Neural cell (in vitro differentiated cells): Measurements from ENCODE around the gene IWS1. TPM values are rescaled to one million over a fixed set of nuclear protein-coding genes. Genes with fewer than 3 reads are reported as not detected.
A peak's percentile ranks its signal among the peaks of the same experiment; 100 is the strongest.

Experiments
- H2AFZ ChIP-seq: fragments of 200-600, 300-800 bp; sonication (generic), shearing (Covaris generic); 2 replicates; pipeline ENCODE4 v1.6.0; 2014; ENCODE audit warnings: low read depth, mild to moderate bottlenecking, antibody characterized with exemption, low read length, moderate library complexity
- H3F3A ChIP-seq: fragments of 200-600 bp; shearing (Covaris generic); 2 replicates; pipeline ENCODE4 v1.6.1; 2016; ENCODE audit warnings: mild to moderate bottlenecking, moderate library complexity, mixed read lengths, antibody characterized with exemption, low read length; ENCODE audit not compliant: insufficient read depth, poor library complexity, severe bottlenecking
- H3K27ac ChIP-seq: fragments of 200-600, 300-800 bp; sonication (generic), shearing (Covaris generic); 2 replicates; pipeline ENCODE4 v1.5.1; 2014; ENCODE audit warnings: mild to moderate bottlenecking, low read length, moderate library complexity
- H3K27me3 ChIP-seq: fragments of 300-800, 200-600 bp; sonication (generic), shearing (Covaris generic); 2 replicates; pipeline ENCODE4 v1.6.0; 2014; ENCODE audit warnings: mild to moderate bottlenecking, low read depth, low read length, moderate library complexity; ENCODE audit not compliant: insufficient read depth
- H3K36me3 ChIP-seq: fragments of 300-800, 200-600 bp; sonication (generic), shearing (Covaris generic); 2 replicates; pipeline ENCODE4 v1.5.1; 2014; ENCODE audit warnings: mild to moderate bottlenecking, antibody characterized with exemption, low read length, moderate library complexity; ENCODE audit not compliant: insufficient read depth
- H3K4me2 ChIP-seq: fragments of 300-800, 200-600 bp; sonication (generic), shearing (Covaris generic); 2 replicates; pipeline ENCODE4 v1.6.0; 2014; ENCODE audit warnings: mild to moderate bottlenecking, low read length
- H3K4me3 ChIP-seq: fragments of 300-800, 200-600 bp; sonication (generic), shearing (Covaris generic); 2 replicates; pipeline ENCODE4 v1.5.1; 2014; ENCODE audit warnings: mild to moderate bottlenecking, low read length, moderate library complexity
- H3K79me2 ChIP-seq: fragments of 200-600 bp; shearing (Covaris generic); replicated peaks from 2 replicates; pipeline ENCODE4 v1.6.0; 2014; ENCODE audit warnings: mild to moderate bottlenecking, low read length, moderate library complexity; ENCODE audit not compliant: insufficient read depth
- H3K9ac ChIP-seq: fragments of 300-800, 200-600 bp; sonication (generic), shearing (Covaris generic); 2 replicates; pipeline ENCODE4 v1.6.1; 2016; ENCODE audit warnings: mild to moderate bottlenecking, low read length, mixed read lengths
- H3K9me2 ChIP-seq: fragments of 200-600 bp; shearing (Covaris generic); 2 replicates; pipeline ENCODE4 v1.6.1; 2016; ENCODE audit warnings: mild to moderate bottlenecking, low read length, mixed read lengths; ENCODE audit not compliant: insufficient read depth
- H3K9me3 ChIP-seq: fragments of 200-600, 300-800 bp; sonication (generic), shearing (Covaris generic); 2 replicates; pipeline ENCODE4 v1.6.1; 2016; ENCODE audit warnings: mild to moderate bottlenecking, mixed run types, low read length, moderate library complexity, mixed read lengths
- H4K20me1 ChIP-seq: fragments of 200-600 bp; shearing (Covaris generic); 2 replicates; pipeline ENCODE4 v1.6.1; 2016; ENCODE audit warnings: mild to moderate bottlenecking, mixed run types; ENCODE audit not compliant: insufficient read depth
- EP300 ChIP-seq: fragments of 450-650 bp; conservative IDR thresholded peaks from 2 replicates; pipeline ENCODE4 v1.6.1; 2014; ENCODE audit warnings: antibody characterized with exemption, mild to moderate bottlenecking, moderate library complexity; ENCODE audit not compliant: poor library complexity, severe bottlenecking
- EZH2 ChIP-seq: fragments of 200-600, 300-800 bp; shearing (Covaris generic), sonication (generic); IDR thresholded peaks from 2 replicates; pipeline ENCODE4 v1.6.1; 2014; ENCODE audit warnings: antibody characterized with exemption, low read length, borderline replicate concordance, mild to moderate bottlenecking; ENCODE audit not compliant: insufficient read depth, poor library complexity, severe bottlenecking
- MXI1 ChIP-seq: fragments of 450-650 bp; conservative IDR thresholded peaks from 2 replicates; pipeline ENCODE4 v1.6.1; 2014; ENCODE audit warnings: antibody characterized with exemption, mild to moderate bottlenecking; ENCODE audit not compliant: poor library complexity, severe bottlenecking
- POLR2AphosphoS5 ChIP-seq: IDR thresholded peaks from 2 replicates; pipeline ENCODE4 v1.6.1; 2012
- RAD21 ChIP-seq: fragments of 450-650 bp; conservative IDR thresholded peaks from 2 replicates; pipeline ENCODE4 v1.6.1; 2014; ENCODE audit warnings: antibody characterized with exemption, mild to moderate bottlenecking, moderate library complexity
- SMC3 ChIP-seq: fragments of 450-650 bp; conservative IDR thresholded peaks from 2 replicates; pipeline ENCODE4 v1.6.1; 2014; ENCODE audit warnings: antibody characterized with exemption, mild to moderate bottlenecking, moderate library complexity; ENCODE audit not compliant: poor library complexity
- TAF1 ChIP-seq: IDR thresholded peaks from 2 replicates; pipeline ENCODE4 v1.6.1; 2012; ENCODE audit warnings: low read depth
- polyA plus RNA-seq: library from polyadenylated mRNA; depleted of rRNA; stranded (reverse); fragments of >200 nt; gene quantifications from 2 replicates; pipeline ENCODE4 v1.2.3, GENCODE V29; 2014
- TF ChIP-seq, protein P1 (sequence below): IDR thresholded peaks from 2 replicates; pipeline ENCODE4 v1.6.1; 2012; ENCODE audit warnings: borderline replicate concordance
- TF ChIP-seq, protein P2 (sequence below): fragments of 450-650 bp; IDR thresholded peaks from 2 replicates; pipeline ENCODE4 v1.5.1; 2014; ENCODE audit warnings: antibody characterized with exemption, mild to moderate bottlenecking, moderate library complexity; ENCODE audit not compliant: poor library complexity, severe bottlenecking

The IWS1 gene
- polyA plus RNA-seq, 1 donor from 2014 or later, result 49.3 TPM

DNA sequence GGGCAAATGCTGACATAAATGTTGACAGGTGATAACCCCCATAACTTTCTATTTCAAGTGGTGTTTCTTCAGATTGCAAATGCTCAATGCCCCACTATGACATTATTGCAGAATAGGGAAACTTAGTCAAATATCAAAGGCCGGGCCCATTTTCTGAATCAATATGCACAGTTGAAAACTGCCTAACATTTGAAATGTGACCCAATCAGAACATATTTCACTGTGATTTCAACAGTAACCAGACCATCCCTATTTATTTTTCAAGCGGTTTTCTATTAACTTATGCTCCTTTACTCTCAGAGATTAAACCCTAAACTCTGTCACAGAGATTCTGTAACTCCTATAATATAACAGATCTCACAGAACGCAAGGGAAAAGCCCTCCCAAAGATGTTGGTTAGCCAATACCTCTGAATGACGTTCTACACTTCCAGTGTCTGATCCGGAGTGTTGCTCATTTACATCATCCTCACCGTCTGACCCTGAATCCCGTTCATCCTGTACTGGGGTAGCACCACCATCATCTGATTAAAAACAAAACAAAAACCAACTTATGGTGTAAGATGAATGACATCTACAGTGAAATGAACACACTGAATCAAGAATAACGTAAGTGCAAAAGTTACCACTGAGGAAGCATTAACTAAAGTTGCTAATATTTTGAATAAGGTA, 2.9 kb downstream of the IWS1 start:
- Histone ChIP-seq H3K27ac (no peak overlapping the region), H3K4me2 (no peak overlapping the region), H3K36me3 (no peaks in the 10 kb centered on the region), H3F3A (peaks cover 6% of the 10 kb centered on the region), H3K27me3 (no peaks in the 10 kb centered on the region), H3K4me3 (peak overlapping the region; percentile 16), H3K9me2 (no peaks in the 10 kb centered on the region), H3K9ac (no peak overlapping the region), H3K79me2 (peaks cover 64% of the 10 kb centered on the region), H4K20me1 (no peaks in the 10 kb centered on the region), H2AFZ (no peak overlapping the region), H3K9me3 (no peaks in the 10 kb centered on the region)
- TF ChIP-seq TAF1 (no peak), EP300 (no peak), SMC3 (no peak), POLR2AphosphoS5 (no peak), RAD21 (no peak)
- TF ChIP-seq, protein P1, sequence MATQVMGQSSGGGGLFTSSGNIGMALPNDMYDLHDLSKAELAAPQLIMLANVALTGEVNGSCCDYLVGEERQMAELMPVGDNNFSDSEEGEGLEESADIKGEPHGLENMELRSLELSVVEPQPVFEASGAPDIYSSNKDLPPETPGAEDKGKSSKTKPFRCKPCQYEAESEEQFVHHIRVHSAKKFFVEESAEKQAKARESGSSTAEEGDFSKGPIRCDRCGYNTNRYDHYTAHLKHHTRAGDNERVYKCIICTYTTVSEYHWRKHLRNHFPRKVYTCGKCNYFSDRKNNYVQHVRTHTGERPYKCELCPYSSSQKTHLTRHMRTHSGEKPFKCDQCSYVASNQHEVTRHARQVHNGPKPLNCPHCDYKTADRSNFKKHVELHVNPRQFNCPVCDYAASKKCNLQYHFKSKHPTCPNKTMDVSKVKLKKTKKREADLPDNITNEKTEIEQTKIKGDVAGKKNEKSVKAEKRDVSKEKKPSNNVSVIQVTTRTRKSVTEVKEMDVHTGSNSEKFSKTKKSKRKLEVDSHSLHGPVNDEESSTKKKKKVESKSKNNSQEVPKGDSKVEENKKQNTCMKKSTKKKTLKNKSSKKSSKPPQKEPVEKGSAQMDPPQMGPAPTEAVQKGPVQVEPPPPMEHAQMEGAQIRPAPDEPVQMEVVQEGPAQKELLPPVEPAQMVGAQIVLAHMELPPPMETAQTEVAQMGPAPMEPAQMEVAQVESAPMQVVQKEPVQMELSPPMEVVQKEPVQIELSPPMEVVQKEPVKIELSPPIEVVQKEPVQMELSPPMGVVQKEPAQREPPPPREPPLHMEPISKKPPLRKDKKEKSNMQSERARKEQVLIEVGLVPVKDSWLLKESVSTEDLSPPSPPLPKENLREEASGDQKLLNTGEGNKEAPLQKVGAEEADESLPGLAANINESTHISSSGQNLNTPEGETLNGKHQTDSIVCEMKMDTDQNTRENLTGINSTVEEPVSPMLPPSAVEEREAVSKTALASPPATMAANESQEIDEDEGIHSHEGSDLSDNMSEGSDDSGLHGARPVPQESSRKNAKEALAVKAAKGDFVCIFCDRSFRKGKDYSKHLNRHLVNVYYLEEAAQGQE, result no peak
- TF ChIP-seq, protein P2, sequence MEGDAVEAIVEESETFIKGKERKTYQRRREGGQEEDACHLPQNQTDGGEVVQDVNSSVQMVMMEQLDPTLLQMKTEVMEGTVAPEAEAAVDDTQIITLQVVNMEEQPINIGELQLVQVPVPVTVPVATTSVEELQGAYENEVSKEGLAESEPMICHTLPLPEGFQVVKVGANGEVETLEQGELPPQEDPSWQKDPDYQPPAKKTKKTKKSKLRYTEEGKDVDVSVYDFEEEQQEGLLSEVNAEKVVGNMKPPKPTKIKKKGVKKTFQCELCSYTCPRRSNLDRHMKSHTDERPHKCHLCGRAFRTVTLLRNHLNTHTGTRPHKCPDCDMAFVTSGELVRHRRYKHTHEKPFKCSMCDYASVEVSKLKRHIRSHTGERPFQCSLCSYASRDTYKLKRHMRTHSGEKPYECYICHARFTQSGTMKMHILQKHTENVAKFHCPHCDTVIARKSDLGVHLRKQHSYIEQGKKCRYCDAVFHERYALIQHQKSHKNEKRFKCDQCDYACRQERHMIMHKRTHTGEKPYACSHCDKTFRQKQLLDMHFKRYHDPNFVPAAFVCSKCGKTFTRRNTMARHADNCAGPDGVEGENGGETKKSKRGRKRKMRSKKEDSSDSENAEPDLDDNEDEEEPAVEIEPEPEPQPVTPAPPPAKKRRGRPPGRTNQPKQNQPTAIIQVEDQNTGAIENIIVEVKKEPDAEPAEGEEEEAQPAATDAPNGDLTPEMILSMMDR, result no peak

DNA sequence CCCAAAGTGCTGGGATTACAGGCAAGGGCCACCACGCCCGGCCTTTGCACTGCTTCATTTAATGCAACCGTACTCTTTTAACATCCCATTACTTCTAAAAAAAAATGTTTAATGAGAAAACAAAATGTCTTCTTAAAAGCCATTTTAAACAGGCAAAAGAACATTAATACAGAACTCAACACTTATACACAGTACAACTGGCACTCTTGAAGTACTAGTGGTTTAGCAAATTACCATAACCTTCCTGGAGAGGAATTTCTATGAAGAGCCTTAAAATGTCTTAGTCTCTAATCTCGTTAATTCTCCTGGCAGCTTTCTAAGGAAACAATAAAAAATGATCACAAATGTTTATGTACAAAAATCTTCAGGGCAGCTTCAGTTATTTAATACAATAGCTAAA, 5.9 kb downstream of the IWS1 start:
- H3K79me2 ChIP-seq, result peaks cover 82% of the 10 kb centered on the region
- no peak overlapping the region for H3K9ac ChIP-seq
- no peaks in the 10 kb centered on the region for H3K27me3 ChIP-seq
- peaks cover 7% of the 10 kb centered on the region for H3K36me3 ChIP-seq
- H2AFZ ChIP-seq, result no peak overlapping the region
- H3K9me2 ChIP-seq, result no peaks in the 10 kb centered on the region
- H3K27ac ChIP-seq, result no peak overlapping the region
- no peaks in the 10 kb centered on the region for H4K20me1 ChIP-seq
- no peaks in the 10 kb centered on the region for H3F3A ChIP-seq
- TF ChIP-seq TAF1 (no peak), SMC3 (no peak), EP300 (no peak), POLR2AphosphoS5 (no peak), RAD21 (no peak), EZH2 (no peak), MXI1 (no peak)
- TF ChIP-seq, protein P2, result no peak
- TF ChIP-seq, protein P1, result no peak
- no peaks in the 10 kb centered on the region for H3K9me3 ChIP-seq
- no peak overlapping the region for H3K4me2 ChIP-seq
- H3K4me3 ChIP-seq, result no peak overlapping the region
